ENCODE results near the gene RANBP1.

- TF ChIP-seq CTCF (IDR thresholded peaks at IDR 0.05 in 4 of 5, conservative IDR thresholded peaks at IDR 0.05 in 1 of 5) (no peak), POLR2A (IDR thresholded peaks at IDR 0.05) (no peak)
Observed at GRCh38 chr22:20166703-20167102, 50.8 kb downstream of the RANBP1 start.

All from gastrocnemius medialis (tissue), 4 donors.